A172 (cell line): ENCODE results near the gene NEDD9. TPM values are rescaled to one million over a fixed set of nuclear protein-coding genes. Genes with fewer than 3 reads are reported as not detected.

Experiments used
- DNase-seq: peaks from one replicate; pipeline ENCODE4 v3.0.0-alpha.2; 2015; ENCODE audit warnings: low spot score
- total RNA-seq: library from RNA; depleted of rRNA; stranded (reverse); fragments of >200 nt; shearing (Covaris generic); gene quantifications from 2 replicates; pipeline ENCODE4 v1.2.3, GENCODE V29; 2014

Gene NEDD9
- total RNA-seq, 1 experiment from 2014 or later: 13.3 TPM

GRCh38 chr6:11202513-11203305 lies 29.8 kb downstream of the NEDD9 start:
- no peak for DNase-seq

DNA sequence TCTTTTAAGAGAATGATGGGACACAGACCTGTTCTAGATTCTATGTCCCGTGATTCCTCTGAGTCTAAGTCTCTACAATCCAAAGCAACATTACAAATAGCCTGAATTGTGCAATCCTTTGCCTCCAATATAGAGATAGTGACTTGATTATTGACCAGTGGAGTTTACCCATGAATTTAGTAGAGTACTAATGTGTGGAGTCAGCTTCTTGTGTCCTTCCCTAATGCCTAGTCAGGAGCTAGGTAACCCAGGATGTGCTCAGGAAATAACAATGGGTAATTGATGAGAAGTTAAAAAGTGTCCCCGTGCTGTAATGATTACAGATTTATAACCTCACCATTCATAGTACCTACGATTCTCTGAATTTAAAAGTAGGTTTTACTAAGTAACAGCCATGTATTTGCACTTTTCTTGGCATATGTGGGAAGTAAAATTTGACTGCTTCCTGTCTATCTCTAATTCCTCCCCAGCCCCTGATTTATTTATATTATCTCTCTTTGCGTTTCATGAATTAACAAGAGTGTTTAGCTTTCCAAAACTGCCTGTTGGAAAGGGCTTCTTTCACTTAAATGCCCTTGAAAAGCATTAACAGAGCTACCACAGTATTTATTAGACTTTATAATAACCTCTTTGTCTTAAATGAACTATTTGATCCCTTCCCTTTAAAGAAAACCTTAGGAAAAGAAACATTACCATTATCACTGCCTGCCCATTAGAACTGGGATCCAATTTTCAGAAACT lies 30.5 kb downstream of the NEDD9 start:
- DNase-seq: no peak

GRCh38 chr6:11201015-11201414 lies 31.5 kb downstream of the NEDD9 start:
- DNase-seq: no peak

DNA sequence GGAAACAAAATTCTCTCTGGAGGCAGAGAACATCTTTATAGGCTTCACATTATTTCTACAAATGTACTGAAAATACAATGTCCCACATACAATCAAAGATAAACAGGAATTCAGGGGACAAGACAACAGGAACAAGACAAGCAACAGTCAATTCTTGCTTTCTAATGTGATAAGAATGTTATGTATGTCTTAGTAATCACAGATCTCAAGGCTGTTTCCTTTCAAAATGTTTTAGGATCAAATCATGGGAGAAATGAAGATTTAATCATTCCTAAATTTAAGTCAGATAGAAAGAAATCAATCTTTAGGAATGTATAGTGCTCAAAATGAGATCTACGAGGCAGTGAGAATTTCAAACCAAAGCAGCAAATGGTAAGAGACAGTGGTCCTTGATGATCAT lies 32.1 kb downstream of the NEDD9 start:
- no peak for DNase-seq

DNA sequence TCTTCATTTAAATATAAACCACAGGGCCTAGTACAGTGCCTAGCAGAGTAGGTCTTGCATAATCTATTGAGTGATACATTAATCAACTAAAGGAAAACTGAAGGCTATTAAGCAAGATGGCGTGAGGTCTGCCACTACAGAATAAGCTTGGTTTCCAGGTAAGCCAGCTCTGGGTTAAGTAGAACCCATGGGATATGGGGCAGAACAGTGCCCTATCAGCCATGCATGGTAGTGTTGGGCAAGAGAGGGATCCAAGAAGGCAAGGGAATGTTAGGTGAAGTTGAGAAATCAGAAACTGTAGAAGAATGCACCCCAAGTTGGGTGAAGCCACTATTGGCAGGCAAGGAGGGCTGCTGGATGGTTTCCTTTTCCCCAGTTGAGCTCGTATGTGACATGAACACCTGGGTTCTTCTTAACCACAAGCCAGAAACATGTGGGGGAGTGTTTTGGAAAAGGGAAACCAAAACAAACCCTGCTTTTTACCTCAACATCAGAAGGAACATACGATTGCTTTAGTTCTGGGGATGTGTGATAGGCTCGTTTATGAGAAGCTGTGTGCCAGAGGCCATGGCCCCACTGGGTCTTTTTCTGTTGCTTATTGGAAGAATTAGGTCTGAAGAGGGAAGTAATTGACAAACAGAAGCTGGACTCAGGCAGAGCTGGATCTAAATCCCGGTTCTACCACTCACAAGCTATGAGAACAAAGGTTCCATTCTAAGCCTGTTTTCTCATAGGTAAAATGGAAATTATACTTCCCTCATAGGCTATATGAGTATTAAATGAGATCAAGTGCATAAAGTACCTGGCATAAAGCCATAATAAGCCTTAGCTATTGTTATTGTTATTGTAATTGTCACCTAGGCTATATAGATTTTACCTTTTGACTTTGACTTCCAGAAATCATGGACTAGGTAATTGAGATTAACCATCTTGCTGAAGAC lies 33.5 kb downstream of the NEDD9 start:
- no peak for DNase-seq

DNA sequence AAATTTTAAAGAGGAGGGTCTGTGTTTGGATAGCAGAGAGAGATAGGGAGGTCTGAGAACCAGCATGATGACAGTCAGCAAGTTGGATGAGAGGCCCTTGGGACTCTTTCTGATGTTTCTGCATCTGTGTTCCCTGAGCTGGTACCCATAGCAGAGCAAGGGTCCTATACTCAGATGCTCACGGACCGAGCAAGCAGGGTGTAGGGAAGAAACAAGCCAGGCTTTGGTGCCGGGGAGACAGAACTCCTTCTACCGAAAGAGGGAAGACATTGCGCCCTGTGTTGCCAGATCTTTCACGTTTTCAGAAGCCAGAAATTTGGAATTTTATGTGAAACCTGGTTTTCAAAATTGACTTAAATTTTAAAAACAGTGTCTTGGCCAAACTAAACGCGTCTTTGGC lies 34.6 kb downstream of the NEDD9 start:
- no peak for DNase-seq

GRCh38 chr6:11197175-11197536 lies 35.3 kb downstream of the NEDD9 start:
- DNase-seq: peak; percentile 66

GRCh38 chr6:11196511-11197174 lies 35.8 kb downstream of the NEDD9 start:
- DNase-seq: peak; percentile 83

DNA sequence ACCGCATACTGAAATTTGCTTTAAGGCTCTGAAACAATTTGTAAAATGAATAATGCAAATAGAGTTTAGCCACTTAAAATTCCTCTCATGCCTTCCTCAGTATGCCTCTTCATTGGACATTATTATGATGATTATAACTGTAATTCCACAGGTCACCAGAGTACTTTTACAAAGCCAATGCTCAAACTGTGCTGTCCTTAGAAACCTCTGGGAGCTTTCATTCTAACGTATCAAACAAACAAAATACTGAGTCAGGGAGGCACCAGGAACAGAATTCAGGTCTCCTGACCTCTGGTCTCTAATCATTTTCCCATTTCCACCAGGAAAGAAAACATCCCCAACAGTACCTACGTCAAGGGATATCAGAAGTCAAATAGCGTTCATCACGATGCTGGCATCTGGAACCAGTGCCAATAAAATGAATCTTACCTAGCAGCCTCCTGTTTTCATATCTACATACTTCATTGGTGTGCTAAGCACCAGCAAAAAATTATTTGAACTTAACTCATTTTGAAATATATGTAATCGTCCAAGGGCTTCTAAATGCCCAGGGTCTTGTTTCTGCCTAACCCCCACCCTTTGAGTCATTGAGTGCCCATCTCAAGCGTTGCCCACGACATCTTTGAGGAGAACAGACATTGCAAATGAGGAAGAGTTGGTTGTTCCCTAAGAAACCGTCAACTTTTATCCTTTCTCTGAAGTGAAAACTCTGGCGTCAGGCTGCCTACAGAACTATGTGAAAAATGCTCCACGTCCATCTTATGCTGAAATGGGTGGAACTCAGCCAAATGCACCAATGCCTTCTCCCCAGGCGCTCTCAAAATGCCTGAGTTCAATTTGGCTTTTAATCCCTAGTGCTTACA lies 37.9 kb downstream of the NEDD9 start:
- DNase-seq: peak; percentile 79

- no peak for DNase-seq
These were observed 39.0 kb downstream of the NEDD9 start for GRCh38 chr6:11193434-11193833.

DNA sequence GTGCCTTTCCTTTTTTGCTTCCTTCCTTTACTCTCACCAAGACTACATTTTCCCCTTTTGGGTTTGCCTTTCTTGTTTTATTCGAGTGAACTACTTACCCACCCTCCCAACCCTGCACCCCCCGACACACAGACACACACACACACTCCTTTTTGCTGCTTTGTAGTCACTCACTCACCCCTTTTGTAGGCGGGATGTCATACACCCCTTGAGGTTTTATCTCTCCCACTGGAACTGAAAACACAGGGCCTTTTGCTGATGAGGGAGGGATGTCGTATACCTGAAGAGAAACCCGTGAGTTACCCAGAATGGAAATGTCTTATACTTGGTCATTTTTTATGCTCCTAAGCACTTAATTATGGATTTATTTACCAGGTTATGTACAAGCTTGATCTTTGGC lies 40.3 kb downstream of the NEDD9 start:
- DNase-seq: no peak

GRCh38 chr6:11190625-11191245 lies 41.7 kb downstream of the NEDD9 start:
- no peak for DNase-seq

DNA sequence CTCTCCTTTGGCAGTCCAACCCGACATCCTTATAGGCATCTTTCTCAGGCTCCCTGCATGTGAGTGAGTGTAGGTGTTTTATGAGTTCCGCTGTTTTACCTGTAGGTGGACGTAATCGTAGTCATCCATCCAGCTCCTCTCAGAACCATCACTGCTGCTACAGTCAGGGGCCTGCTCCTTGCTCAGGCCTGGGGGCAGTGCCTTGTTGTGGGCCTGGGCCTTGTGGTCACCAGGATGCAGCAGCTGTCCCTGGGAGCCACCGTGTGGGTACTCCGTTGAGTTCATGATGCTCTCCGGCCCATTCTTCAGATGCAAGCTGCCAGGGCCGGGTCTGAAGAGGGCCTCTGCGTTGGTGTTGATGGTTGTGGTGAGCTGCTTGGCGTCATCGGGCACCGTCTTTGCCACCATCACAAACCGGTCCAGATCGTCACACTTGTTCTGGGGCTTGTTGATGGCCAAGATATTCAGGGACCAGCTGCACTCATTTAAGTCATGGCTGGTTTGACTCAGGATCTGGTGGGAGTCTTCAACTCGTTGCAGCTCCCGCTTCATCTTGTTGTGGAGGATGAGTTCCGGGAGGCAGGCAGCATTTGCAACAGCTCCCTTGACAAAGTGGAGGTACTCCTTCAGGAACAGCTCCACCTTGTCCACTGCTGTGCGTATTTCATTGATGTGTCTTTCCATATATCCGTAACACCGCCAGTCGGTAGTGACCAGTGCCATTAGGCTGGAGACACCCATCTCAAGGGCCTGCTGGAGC lies 42.4 kb downstream of the NEDD9 start:
- no peak for DNase-seq

DNA sequence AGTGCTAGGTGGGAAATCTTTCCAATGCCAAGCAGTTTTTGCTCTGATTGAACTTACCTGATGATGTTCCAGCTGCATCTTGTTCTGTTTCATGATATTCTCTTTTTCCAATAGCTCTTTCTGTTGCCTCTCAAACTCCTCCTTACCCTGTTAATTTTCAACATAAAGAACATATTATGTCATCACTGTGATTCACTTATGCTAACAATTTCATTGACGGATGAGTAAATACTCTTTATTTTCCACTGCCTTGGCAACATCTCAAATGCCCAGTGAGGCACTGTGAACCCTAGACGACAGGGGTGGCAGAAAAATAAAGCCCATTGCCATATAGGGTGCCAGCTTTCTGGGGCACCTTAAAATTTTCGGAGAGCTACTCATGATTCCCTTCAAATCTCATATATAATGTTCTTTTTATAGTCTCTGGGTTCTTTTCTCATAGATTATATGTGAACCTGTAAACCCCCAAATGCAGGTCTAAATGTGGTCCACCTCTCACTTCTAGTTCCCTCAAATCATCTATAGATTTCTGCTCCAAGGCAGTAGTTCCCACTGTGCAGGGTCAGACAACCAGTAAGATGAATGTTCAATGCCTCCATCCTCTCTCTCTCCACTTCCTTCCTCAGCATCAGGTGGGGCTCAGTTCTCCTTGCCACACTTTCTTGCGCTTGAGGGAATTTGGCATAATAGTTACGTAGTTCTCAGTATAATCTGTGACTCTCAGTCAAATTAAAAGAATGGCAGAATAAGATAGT lies 44.1 kb downstream of the NEDD9 start:
- no peak for DNase-seq

DNA sequence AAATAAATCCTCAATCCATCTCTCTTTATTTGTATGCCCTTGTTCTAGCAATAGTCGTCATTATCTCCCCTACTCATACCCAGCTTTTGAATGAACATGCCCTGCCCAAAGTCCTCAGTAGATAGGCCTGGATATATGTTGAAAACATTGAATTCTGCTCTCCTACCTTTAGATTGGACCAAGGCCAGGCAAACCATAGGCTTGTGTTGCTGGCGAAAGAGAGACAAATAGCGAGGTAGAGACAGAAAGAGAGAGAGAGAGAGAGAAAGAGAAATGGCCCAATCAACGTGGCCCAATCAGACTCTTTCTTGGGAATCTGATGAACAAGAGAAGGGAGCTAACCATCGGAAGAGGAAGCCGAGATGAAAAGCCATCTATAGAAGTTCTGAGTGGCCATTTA lies 45.2 kb downstream of the NEDD9 start:
- no peak for DNase-seq

DNA sequence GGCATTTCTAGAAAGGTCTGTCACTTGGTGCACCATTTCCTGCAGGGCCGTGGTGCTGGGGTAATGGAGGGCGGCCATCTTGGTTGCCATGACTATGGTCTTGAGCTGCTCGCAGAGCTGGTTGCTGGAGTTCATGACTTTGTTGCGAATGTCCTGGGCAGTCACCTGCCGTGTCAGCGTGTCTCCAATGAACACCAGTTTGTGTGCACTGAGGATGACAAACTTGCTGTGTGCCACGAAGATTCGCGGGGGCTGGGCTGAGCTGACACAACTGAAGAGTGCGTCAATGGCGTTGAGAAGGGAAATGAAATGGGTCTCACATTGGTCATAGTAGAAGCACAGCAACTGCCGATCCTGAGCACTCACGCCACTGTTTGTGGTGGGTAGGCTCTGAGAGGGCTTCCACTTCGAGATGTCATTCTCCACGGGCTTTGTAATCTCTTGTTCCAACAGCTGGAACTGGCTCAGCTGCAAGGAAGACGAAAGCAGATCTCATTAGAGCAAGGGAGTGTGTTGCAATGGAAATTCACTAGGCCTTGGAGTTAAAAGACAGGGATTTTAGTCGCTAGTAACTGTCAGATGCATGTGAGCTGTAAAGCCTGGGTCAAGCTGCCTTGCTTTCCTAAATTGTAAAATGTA lies 47.1 kb downstream of the NEDD9 start:
- DNase-seq: no peak

DNA sequence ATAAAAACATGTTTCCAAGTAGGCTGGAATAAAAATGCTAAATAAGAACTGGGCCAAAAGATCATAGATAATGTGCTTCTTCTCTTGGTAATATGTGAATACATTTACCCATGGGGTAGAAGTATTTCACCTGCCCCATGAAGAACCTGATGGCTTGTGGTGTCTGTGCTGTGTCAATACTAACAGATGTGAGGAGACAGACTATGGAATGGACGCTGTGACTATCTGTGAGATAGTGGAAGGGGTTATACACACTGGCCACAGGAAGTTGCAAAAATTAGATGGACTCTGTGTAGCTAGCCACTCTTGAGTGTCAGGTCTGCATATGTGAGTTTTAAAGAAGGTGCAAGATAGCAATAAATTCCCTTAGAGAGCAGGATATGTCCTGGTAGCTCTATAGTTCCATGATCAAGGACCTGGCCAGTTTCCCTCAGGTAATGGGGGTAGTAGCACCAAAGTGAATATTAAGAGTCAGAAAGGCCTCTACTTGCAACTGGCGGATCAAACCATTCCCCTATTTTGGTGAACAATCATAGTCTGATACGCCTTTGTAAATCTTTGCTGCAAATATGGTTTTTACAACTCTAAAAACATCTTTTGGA lies 48.6 kb downstream of the NEDD9 start:
- no peak for DNase-seq
